DMS53 treated with DMSO at 0.1 percent for 48 hours (cell line): ENCODE results near the gene DUSP12.

Experiments
- DNase-seq: peaks from one replicate; lab custom pipeline; 2025; ENCODE audit not compliant: unreplicated experiment; lab: John Stamatoyannopoulos, UW

DUSP12 gene

DNA sequence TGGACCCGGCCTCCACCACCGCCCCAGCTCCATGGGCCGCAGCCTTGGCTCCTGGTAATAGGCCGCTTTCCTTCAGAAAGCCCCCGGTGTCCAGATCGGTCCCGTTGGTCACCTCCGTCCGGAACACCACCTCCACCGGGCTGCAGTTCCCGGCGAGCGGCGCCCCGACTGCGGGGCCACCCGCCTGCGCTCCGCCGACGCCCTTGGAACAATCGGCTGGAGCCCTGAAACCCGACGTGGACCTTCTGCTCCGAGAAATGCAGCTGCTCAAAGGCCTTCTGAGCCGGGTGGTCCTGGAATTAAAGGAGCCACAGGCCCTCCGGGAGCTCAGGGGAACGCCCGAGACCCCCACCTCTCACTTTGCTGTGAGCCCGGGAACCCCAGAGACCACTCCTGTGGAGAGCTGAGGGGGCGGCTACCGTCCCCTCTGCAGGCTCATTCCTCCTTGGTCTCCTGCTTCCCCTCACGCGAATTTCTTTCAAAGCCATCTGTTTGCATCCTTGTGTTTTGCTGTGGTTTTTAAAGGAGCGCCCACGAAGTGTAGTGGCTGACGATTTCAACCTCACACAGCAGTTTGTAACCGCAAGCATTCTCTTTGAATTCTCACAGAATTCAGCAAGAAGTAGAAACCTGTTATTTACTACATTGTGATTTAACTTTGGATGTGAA lies 22.2 kb upstream of the DUSP12 start:
- DNase-seq = peak; percentile 34

DNA sequence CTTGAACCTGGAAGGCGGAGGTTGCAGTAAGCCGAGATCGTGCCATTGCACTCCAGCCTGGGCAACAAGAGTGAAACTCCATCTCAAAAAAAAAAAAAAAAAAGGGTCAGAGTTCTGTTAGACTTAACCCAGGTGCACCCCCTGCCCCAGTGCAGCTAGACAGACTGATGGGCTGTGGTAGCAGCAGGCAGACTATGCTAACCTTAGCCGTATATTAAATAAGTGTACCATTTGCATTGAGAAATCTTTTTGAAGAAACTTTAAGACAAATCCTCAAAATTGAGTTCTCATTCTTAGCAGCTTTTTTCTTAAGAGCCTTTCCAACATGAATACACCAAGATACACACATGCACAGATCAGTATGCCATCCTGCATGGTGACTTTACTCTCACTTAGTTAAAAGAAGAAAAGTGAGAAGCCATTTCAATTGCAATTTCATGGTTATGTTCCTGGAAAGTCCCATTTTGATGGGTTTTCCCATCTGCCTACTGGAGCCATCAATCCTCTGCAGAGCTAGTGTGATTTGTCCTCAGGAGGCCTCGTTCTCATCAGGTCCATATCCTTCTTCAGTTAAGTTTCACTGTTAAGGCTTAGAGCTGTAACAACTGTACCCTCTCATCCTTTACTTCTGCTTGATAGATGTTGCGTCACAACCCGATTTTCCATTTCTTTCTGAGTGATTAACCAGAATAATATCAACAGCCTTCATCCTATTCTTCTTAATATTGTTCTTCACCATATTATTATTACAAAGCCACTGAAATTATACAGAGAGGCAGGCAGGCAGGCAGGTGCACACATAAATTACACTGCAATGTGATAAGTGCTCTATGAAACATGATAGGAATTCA lies 21.0 kb upstream of the DUSP12 start:
- DNase-seq = no peak

DNA sequence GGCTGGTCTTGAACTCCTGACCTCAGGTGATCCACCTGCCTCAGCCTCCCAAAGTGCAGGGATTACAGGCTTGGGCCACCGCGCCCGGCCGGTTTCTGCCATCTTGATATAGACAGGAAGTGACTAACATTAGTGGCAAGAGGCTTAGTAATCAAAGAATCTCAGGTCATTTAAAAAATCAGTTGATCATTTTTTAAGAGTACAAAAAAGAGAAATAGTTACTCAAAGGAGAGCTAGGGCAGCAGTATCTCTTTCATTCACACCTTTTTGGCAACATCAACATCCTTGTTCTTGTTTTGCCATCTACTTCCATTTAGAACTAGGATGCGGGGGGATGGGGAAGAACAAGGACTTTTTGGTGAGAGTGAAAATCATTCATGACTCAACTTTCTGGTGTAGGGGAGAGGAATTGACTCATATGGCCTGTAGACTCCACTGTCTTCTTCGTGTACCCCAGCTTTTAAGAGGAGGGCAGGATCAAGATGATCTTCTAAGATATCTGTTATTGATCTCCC lies 19.5 kb upstream of the DUSP12 start:
- DNase-seq = no peak

DNA sequence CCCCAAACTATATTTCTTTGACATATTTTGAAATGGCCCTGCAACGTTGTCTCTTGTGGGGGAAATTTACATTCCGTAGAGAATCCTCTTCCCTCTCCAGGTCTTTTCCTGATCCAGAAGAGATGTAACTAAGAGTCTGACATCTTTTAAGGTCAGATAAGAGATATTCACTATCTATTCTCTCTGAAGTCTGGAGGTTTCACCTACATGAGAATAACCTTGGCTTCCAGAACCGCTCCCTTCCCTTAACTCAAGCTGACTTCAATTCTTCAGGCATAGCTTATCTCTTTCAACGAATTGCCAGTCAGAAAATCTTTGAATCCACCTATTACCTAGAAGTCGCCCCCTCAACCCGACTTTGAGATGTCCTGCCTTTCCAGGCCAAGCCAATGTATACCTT lies 18.3 kb upstream of the DUSP12 start:
- no peak for DNase-seq

DNA sequence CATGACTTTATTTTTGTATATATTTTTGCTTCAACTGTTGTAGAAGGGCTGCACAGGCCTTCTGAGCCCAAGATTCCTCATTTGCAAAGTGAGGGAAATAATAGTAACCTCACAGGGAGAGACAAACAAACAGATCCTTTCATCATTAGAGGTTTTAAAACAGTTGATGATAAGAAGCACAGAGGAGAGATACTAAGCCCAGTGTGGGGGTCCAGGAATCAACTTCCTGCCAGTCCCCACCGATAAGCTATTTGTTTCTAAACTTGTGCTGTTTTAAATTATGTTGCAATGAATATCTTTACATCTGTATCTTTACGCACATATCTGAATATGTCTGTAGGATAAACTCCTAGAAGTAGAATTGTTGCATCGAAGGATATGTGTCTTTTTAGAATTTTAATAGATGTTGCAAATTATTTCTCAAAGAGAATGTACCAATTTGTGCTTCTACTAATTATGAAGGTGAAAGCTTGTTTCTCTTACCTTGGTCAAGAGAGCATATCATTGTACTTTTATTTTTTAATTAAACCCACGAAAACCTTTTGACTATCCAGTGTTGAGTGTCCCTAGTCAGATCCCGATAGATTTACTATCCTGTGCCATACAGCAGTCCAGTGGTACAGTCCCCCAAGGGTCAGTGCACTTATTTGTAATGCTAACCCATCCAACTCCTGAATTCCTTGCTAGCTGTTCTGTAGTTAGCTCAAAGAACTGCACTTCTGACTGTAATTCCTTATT lies 17.4 kb upstream of the DUSP12 start:
- no peak for DNase-seq

DNA sequence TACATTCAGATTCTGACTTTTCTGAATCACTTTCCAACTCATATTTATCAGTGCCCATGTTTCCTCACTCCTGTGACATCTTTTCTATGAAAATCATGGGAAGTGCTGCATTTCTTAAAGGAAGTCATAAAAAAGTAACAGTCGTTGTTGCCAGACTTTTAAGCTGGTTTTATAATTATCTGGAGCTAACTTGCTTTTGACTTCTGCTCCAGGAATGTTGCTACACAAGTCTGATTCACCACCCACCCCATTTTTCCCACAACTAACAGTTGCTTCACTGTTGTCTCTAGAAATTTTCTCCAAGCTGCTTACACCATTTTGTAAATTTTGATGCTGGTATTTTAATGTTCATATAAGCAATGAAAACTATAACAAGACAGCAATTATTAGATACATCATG lies 16.1 kb upstream of the DUSP12 start:
- DNase-seq = no peak

DNA sequence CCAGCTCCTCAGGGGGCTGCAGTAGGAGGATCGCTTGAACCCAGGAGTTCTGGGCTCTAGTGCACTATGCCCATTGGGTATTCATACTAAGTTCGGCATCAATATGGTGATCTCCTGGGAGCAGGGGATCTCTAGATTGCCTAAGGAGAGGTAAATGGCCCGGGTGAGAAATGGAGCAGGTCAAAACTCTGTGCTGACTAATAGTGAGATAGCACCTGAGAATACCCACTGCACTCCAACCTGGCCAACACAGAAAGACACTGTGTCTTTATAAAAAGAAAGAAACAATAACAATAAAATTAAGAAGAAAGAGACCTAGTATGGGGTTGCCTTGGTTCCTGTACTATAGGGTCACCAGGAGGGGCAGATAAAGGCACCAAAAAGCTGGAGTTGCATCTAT lies 13.7 kb upstream of the DUSP12 start:
- no peak for DNase-seq

DNA sequence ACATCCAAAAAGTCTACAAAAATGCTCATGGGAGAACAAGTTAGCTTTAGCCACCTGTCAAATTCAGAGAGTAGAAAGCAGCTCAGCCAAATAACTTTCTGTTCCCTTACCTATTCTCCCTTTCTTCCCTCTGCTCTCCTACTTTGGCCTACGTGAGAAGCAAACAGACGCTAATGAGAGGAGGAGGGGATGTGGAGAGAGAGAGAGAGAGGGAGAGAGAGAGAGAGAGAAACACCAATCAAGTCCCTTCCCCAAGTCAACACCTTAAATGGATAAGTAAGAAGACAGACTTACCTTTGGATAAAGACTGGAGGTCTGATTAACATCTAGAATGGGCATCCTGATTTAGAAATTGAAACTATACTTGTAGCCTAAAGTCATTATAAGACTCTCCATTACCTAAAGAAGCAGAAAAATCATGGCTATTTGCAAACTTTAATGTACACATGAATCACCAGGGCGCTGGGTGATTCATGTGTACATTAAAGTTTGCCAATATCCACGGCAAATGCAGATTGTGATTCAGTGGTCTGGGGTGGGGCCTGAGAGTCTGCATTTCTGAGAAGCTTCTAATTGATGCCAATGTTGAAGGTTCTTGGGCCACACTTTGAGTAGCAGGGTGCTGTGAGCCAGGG lies 13.1 kb upstream of the DUSP12 start:
- no peak for DNase-seq

DNA sequence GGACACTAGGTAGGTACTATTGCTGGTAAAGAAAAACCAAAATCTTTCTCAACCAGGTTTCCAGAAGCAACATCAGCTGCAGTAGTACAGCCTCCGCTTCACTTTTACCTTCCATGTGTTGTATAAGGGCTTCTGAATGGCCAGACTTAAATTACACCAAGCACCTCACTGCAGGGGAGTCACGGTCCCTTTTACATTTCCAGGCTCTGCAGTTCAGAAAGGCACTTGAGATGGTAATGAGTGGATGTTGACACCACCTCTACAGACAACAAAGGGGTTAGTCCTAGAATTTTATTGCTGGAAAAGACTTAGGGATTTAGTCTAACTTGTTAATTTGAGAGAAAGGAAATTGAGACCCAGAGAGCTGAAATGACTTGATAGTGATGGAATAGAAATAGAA lies 12.0 kb upstream of the DUSP12 start:
- no peak for DNase-seq

DNA sequence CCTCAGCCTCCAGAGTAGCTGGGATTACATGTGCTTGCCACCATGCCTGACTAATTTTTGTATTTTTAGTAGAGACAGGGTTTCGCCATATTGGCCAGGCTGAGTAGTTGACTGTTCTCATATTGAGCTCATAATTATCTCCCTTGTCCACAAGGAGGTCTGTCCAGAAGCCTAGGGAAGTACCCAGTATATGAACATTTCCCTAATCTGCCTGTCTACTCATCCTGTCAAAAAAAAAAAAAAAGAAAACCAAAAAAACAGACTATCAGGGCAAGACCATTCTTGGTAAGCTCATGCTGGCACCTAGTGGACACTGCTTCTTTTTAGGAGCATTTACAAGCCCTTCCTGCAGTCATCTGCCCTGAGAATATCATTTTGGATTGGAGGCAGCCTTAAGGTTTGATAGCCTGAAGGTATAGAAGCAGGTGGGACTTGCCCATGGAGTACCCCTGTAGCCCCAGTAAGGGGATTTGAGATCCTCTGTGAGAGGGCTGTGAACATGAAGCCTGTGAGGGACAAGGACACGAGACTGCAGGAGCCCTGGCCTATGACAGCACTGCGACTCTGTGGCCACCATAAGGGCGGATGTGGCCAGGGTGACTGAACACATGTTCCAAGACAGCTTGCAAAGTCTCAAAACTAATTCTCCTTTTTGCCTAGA lies 10.8 kb upstream of the DUSP12 start:
- peak; percentile 4 for DNase-seq

DNA sequence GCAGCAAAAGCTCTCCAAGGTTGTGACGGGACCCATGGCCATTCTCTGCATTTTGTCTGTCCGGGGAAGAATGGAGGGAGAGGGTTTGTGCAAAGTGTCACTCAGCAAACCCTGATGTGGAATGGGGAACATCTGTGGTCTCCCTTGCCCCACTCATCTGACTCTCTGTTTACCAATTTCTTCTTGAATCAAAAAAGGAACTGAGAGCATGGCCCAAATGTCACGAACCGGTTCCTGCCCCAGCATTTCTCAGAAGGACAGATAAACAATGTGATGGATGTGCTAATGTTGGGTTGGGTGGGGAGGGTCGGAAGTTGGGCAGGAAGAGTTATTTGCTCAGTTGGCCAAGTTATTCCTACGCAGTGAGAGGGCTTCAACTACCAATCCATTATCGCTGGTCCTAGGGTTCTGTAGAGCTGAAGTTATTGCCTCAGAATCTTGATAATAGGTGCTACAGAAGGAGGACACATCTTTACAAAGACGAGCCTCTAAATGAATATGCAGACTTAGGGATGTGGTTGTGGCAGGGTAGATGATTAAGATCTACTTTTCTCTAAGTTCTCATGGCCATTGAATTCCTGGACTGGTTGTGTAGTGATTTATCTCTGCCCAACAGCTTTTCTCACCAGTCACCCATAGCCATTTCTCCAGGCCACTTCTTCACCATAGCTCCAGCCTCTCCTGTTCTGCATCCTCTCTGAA lies 9.6 kb upstream of the DUSP12 start:
- DNase-seq = no peak

DNA sequence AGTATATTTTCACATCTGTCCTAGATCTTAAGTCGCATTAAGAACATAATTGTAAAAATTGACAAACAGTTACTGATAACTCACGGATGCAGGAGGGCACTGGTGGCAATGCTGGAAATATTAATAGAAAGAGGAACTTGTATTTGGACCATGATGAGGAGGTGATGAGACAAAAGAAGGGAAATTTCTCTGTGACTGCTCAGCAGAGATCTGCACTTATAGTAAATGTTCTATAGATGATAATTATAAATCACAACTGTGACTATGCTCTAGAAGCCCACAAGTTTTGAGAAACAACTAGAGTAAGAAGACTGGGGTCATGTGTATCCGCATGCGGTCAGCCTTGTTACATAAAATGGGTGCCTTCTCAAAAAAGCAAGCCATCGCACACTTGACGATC lies 8.7 kb upstream of the DUSP12 start:
- DNase-seq = no peak

DNA sequence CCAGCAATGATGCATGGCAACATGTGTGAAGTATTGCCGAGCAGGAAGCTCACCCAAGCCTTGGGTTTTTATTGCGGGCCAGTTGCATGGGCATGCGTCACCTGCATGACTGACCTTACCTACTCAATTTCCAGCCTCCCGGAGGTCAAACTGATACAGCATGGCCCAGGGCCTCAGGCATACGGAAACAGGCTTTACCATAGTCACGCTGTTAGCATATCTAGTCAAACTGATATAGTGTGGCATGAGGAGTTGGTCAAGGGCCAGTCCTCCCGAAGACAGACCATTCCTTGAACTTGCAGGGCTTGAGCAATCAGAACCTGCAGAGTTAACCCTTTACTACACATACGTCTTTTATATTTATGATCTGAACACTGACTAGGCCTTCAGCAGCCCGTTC lies 6.4 kb upstream of the DUSP12 start:
- DNase-seq = no peak

DNA sequence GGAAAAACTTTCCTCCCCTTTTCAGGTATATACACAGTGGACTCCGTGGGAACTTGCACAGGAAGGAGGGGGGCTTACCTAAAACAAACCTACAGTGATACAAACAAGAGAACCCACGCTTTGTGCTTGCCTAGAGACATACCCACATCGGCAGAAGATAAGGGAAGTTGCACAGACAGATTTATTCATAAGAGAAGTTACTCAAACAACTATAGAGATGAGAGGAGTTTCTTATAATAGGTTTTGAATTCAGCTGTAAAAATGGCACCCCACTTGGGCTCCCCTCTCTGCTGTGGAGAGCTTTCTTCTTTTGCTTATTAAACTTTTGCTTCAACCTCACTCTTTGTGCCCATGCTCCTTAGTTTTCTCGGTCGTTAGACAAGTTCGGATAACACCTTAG lies 1.8 kb upstream of the DUSP12 start:
- no peak for DNase-seq

DNA sequence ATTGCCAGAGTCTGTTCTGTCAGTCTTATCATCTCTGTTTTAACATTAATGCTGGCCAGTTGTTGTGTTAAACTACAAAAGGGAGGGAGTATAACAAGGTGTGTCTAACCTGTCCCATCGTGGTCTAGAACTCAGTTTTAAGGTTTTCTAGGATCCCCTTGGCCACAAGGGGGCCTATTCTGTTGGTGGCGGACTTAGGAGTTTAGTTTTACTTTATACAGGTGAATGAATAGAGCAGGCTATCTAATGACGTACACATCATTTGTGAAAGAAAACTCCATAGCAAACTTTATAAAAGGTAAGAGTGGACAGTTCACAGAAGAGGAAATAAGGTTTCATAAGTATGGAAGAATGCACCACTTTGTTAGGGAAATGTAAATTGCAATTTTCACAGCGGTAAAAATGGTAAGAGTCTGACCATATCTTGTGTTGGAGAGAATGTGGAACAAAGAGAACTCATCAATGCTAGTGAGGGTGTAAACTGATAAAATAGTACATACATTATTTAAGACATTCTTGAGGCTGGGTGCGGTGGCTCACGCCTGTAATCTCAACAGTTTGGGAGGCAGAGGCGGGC lies 14.0 kb downstream of the DUSP12 start:
- DNase-seq = peak; percentile 32

DNA sequence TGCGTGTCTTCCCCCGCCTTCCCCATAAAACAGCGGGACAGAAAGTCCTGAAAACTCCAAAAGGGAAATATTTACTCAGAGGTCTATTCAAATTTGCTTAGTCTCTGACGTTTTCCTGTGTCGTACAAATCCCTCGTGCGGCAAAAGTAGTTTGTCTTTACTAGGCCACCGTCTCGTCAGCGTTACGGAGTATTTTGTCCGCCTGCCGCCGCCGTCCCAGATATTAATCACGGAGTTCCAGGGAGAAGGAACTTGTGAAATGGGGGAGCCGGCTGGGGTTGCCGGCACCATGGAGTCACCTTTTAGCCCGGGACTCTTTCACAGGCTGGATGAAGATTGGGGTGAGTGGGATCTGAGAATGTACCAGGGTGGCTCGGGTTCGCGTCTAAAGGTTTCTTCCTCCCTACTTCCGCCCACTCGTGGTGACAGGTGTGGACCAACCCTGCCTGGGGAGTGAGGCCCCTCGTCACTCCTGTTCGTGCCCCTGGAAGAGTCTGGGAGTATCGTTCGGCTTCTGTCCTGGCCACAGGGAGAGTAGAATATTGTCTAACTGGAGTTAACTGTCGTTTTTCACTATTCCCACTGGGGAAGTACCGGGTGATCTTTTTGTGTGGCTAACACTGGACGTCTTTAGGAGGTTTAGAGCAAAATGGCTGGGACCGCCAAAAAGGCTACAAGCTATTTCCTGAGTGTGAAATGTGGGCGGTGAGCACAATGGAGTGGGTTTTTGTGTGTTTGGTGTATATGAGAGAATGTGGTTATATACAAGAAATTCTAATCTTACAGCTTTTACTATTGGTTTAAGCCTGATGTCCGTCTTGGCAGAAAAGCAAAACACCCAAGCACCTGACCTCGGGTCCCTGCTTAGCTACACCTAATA lies 16.8 kb downstream of the DUSP12 start, which contains the start of gene ATF6:
ATF6 (plus strand) TSS at position 219 of the 880 bp plus-strand sequence; CDS start at position 260, 41 bp downstream.
- peak; percentile 95 for DNase-seq

DNA sequence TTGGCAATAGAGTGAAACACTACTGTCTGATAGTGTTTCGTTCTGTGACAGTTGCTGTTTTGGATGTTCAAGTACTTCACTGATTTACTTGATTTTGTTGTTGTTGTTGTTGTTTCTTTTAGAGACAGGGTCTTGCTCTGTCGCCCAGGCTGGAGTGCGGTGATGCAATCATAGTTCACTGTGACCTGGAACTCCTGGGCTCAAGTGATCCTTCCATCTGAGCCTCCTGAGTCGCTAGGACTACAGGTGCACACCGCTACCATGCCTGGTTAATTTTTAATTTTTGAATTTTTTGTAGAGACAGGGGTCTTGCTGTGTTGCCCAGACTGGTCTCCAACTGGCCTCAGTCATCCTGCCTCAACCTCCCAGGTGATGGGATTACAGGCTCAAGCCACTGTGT lies 18.9 kb downstream of the DUSP12 start:
- DNase-seq = no peak

DNA sequence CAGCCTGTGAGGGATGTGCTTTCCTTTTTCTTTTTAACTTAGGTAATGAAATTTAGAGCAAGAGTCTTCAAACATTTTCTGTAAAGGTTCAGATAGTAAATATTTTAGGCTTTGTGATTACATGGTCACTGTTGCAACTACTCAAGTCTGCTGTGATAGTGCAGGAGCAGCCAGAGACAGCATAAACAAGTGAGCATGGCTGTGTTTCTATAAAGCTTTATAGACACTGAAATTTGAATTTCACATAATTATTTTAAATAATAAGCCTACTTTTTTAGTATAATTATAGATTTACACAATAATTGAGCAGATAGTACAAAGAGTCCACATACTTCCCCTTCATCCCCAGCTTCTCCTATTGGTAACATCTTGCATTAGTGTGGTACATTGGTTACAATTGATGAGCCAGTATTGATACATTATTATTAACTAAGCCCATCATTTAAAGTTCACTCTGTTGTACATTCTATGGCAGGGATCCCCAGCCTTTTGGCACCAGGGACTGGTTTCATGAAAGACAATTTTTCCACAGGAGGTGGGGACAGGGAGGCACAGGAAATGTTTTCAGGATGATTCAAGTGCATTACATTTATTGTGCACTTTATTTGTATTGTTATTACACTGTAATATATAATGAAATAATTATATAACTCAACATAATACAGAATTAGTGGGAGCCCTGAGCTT lies 19.5 kb downstream of the DUSP12 start:
- no peak for DNase-seq
